Fibroblast of the aortic adventitia (primary cell): ENCODE results near the gene VPS13A. TPM values are rescaled to one million over a fixed set of nuclear protein-coding genes. Genes with fewer than 3 reads are reported as not detected.

Experiments
- DNase-seq: peaks from one replicate; pipeline ENCODE4 v3.0.0-alpha.2; 2010; ENCODE audit warnings: low read depth
- H3K4me3 ChIP-seq: 2 replicates; pipeline ENCODE4 v1.5.1; 2011; ENCODE audit warnings: low read depth, mild to moderate bottlenecking, control low read depth, low read length, moderate library complexity
- CTCF ChIP-seq: IDR thresholded peaks from 2 replicates; pipeline ENCODE4 v1.5.1; 2011; ENCODE audit warnings: mild to moderate bottlenecking, low read length, control low read depth, inconsistent platforms; ENCODE audit not compliant: insufficient read depth
- total RNA-seq: library from RNA; depleted of rRNA; stranded (reverse); fragments of >200 nt; gene quantifications from 2 replicates; pipeline ENCODE4 v1.2.3, GENCODE V29; 2012; ENCODE audit warnings: low replicate concordance

Gene VPS13A
- total RNA-seq: 50.9 and 66.0 TPM in 2 replicates

DNA sequence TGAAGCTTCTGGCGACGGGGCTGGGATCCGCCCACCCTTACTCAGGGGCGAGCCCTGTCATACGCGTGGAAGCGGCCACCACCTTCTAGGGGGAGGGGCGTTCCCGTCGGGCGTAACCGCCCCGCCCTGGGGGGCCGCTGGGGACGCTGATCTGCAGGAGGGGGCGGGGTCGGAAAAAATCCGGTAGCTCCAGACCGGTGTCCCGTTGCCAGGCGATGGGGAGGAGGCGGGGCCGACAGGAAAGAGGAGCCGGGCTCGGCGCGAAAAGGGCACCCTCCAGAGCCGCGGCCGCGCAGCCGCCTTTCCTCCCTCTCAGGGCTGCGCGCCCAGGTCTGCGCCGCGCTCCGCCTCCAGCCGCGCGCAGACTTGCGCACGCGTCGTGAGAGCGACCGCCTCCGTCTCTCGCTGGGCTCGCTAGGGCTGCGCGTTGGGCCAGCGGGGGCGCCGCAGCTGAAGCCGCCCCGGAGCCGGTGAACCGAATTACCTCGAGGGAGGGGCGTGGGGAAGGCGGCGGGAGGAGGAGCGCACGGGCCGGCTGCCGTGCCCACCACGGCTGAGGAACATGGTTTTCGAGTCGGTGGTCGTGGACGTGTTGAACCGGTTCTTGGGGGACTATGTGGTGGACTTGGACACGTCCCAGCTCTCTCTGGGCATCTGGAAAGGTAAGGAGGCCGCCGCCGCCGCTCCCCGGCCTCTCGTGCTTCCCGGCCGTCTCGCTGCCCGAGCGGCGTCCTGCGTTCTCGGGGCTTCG, at the start of gene VPS13A:
TSS of gene VPS13A (plus strand) at position 392 of the 751 bp plus-strand sequence. CDS start at position 563, 171 bp downstream.
- H3K4me3 ChIP-seq: peak within 1 kb of the TSS; percentile 88
- TF ChIP-seq CTCF: peak; percentile 37
- DNase-seq: peak; percentile 78

GRCh38 chr9:77128125-77128789, 49.1 kb upstream of the VPS13A start:
- TF ChIP-seq CTCF: no peak
- no peak overlapping the region for H3K4me3 ChIP-seq
- no peak for DNase-seq

DNA sequence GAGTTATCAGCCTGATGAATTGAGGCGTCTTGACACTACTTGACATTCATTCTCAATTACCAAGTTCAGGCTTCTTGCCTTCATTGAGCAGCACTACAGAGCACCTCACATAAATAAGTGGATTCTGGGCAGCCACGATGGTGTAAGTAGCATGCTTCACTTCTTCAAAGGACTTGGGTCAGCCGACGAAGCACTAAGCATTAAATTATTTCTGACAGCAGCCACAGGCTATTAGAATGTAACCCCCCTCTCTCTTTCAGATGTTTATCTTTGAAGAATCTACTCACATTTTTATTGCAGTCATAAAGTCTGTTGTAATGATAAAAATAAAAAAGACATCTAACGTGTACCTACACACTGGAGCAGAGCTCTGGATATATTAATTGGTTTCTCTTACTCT, 45.9 kb upstream of the VPS13A start:
- no peak for DNase-seq
- no peak overlapping the region for H3K4me3 ChIP-seq
- no peak for TF ChIP-seq CTCF

DNA sequence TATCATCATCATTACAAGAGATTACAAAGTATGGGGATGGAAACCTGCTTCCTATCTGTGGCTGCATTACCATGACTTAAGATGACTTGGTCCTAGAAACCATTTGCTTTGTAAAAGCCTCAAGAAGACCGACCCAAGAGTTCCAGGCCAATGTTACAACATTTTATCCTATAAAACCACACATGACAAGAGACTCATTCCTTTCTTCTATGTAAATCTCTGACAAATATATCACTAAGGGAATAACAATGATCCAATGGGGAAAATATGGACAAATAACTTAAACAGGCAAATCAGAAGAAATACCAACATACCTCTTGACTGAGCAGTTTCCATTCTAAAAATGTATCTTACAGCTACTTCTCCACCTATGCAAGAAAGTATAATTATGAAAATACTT, 44.3 kb upstream of the VPS13A start:
- H3K4me3 ChIP-seq: no peak overlapping the region
- TF ChIP-seq CTCF: no peak
- DNase-seq: no peak

DNA sequence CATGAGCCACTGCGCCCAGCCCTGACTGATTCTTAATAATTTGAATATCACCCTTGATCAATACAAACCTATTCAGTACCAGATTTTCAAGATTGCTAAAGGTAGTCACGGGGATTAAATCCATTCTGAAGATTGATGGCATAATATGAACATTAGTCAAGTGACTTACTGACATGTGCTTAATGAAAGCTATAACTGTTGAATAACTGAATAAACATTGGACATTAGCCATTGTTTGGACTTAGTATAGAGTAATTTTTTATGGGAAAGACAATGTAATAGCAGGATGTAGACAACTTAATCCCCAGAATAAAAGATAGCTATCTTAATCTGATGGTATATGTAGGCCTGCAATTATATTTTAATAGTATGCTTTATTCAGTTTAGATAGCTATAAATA, 35.0 kb upstream of the VPS13A start:
- no peak for TF ChIP-seq CTCF
- no peak for DNase-seq
- no peak overlapping the region for H3K4me3 ChIP-seq

GRCh38 chr9:77149879-77150278, 27.5 kb upstream of the VPS13A start:
- no peak for TF ChIP-seq CTCF
- no peak for DNase-seq
- no peak overlapping the region for H3K4me3 ChIP-seq
